ENCODE measurements around the gene MGAT5B. TPM values are rescaled to one million over a fixed set of nuclear protein-coding genes. Genes with fewer than 3 reads are reported as not detected.

MGAT5B gene
- total and polyA plus RNA-seq, 2 of the 13 experiments (the other 11 are each of a cell fraction or from before 2014, with no cell fraction given), result 0.07 to 0.13 TPM

DNA sequence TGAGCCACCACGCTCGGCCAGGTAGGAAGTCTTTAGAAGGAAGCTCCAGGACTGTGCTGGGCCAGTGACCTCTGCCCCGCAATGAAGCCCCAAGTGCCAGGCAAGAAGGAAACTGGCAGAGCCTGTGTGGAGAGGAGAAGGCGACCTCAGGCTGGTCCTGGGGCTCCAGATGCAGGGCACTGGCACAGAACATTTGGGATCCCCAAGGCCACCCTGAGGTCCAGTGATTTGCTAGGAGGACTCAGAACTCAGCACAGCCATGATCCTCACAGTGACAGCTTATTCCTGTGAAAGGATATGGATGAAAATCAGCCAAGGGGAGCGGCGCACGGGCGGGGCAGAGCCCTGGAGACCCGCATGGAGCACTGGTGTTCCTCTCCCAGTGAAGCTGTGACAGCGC, 24.1 kb downstream of the MGAT5B start (continued):
- TF ChIP-seq, protein P1, sequence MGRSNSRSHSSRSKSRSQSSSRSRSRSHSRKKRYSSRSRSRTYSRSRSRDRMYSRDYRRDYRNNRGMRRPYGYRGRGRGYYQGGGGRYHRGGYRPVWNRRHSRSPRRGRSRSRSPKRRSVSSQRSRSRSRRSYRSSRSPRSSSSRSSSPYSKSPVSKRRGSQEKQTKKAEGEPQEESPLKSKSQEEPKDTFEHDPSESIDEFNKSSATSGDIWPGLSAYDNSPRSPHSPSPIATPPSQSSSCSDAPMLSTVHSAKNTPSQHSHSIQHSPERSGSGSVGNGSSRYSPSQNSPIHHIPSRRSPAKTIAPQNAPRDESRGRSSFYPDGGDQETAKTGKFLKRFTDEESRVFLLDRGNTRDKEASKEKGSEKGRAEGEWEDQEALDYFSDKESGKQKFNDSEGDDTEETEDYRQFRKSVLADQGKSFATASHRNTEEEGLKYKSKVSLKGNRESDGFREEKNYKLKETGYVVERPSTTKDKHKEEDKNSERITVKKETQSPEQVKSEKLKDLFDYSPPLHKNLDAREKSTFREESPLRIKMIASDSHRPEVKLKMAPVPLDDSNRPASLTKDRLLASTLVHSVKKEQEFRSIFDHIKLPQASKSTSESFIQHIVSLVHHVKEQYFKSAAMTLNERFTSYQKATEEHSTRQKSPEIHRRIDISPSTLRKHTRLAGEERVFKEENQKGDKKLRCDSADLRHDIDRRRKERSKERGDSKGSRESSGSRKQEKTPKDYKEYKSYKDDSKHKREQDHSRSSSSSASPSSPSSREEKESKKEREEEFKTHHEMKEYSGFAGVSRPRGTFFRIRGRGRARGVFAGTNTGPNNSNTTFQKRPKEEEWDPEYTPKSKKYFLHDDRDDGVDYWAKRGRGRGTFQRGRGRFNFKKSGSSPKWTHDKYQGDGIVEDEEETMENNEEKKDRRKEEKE (IDR thresholded peaks at IDR 0.05), result no peak
- TF ChIP-seq ZFP36L2 (CRISPR knock-in tag; IDR thresholded peaks at IDR 0.05), result no peak
- TF ChIP-seq ZNF510 (CRISPR knock-in tag; IDR thresholded peaks at IDR 0.05; ENCODE audit: low read depth), result no peak
- TF ChIP-seq HNRNPLL (IDR thresholded peaks at IDR 0.05; ENCODE audit: low read depth, low read length, poor library complexity, severe bottlenecking), result no peak
- TF ChIP-seq, protein P2, sequence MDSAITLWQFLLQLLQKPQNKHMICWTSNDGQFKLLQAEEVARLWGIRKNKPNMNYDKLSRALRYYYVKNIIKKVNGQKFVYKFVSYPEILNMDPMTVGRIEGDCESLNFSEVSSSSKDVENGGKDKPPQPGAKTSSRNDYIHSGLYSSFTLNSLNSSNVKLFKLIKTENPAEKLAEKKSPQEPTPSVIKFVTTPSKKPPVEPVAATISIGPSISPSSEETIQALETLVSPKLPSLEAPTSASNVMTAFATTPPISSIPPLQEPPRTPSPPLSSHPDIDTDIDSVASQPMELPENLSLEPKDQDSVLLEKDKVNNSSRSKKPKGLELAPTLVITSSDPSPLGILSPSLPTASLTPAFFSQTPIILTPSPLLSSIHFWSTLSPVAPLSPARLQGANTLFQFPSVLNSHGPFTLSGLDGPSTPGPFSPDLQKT (CRISPR knock-in tag; IDR thresholded peaks at IDR 0.05; ENCODE audit: borderline replicate concordance), result no peak
- no peak for TF ChIP-seq GATAD2A (CRISPR knock-in tag; IDR thresholded peaks at IDR 0.05)
- no peak for TF ChIP-seq KMT2A (CRISPR knock-in tag; IDR thresholded peaks at IDR 0.05)
- no peak for TF ChIP-seq RFX3 (CRISPR knock-in tag; IDR thresholded peaks at IDR 0.05)

GRCh38 chr17:76893623-76894334, 25.6 kb downstream of the MGAT5B start:
- POLR2A ChIA-PET, result no interaction called here
- Histone ChIP-seq H2AFZ (ENCODE audit: low read length) (no peak overlapping the region), H3K79me2 (ENCODE audit: insufficient read depth, low read length) (no peaks in the 10 kb centered on the region), H3K9me3 (ENCODE audit: low read length) (no peaks in the 10 kb centered on the region), H4K20me1 (ENCODE audit: insufficient read depth, low read length) (no peaks in the 10 kb centered on the region), H3K9ac (ENCODE audit: insufficient read depth, low read depth, low read length) (no peak overlapping the region), H3K27ac (ENCODE audit: extremely low read length, insufficient read depth, low read length) (no peak overlapping the region), H3K27me3 (ENCODE audit: control insufficient read depth in 1 of 2, insufficient read depth in 2 of 2, low read length in 2 of 2) (peaks cover 3 to 56% of the 10 kb centered on the region in 2 experiments; a peak in 4 of 5 replicates), H3K4me2 (ENCODE audit: low read depth, low read length) (no peak overlapping the region), H3K4me3 (replicated peaks in 1 of 3; ENCODE audit: insufficient read depth in 1 of 3, low read depth in 2 of 3, low read length in 3 of 3) (no peak overlapping the region), H3K4me1 (ENCODE audit: insufficient read depth, low read length) (no peaks in the 10 kb centered on the region), H3K36me3 (replicated peaks in 1 of 2; ENCODE audit: control insufficient read depth in 1 of 2, insufficient read depth in 2 of 2, low read length in 2 of 2) (no peaks in the 10 kb centered on the region)
- ATAC-seq, result no peak
- no TSS peak for BruUV-seq (replicated peaks)
- DNase-seq (ENCODE audit: low spot score), result no peak
- in situ Hi-C loops (cut with HindIII; ENCODE audit: extremely low pct_ligation_motif_present, low pct_unique_long_range_greater_than_20kb), result loop anchor here (10.0 kb wide), 1 partner anchor 59 kb away; no protein-coding TSS in a partner anchor
- WGBS (ENCODE audit: low lambda C conversion rate), result 28% methylated on average over 8 of the region's 13 CpGs
- intact Hi-C loops (cut with micrococcal nuclease; ENCODE audit: unreplicated experiment), result no loop called here
- CTCF ChIA-PET (ENCODE audit: low intra/inter-chr PET ratio, low total read pairs), result no interaction called here
- FAIRE-seq, result no peak
- TF ChIP-seq, protein P3, sequence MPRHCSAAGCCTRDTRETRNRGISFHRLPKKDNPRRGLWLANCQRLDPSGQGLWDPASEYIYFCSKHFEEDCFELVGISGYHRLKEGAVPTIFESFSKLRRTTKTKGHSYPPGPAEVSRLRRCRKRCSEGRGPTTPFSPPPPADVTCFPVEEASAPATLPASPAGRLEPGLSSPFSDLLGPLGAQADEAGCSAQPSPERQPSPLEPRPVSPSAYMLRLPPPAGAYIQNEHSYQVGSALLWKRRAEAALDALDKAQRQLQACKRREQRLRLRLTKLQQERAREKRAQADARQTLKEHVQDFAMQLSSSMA (CRISPR knock-in tag; IDR thresholded peaks at IDR 0.05), result no peak
- TF ChIP-seq, protein P4, sequence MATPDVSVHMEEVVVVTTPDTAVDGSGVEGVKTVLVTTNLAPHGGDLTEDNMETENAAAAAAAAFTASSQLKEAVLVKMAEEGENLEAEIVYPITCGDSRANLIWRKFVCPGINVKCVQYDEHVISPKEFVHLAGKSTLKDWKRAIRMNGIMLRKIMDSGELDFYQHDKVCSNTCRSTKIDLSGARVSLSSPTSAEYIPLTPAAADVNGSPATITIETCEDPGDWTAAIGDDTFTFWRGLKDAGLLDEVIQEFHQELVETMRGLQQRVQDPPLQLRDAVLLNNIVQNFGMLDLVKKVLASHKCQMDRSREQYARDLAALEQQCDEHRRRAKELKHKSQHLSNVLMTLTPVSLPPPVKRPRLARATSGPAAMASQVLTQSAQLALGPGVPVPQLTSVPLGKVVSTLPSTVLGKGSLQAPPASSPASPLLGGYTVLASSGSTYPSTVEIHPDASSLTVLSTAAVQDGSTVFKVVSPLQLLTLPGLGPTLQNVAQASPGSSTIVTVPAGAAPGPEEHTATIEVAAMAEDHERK (CRISPR knock-in tag; IDR thresholded peaks at IDR 0.05; ENCODE audit: low read depth), result no peak
- TF ChIP-seq ZNF207 (IDR thresholded peaks at IDR 0.05; ENCODE audit: borderline replicate concordance) (no peak), ZFY (CRISPR knock-in tag; IDR thresholded peaks at IDR 0.05) (no peak), IRX3 (CRISPR knock-in tag; IDR thresholded peaks at IDR 0.05; ENCODE audit: borderline replicate concordance, low read depth) (no peak), RNF2 (conservative IDR thresholded peaks at IDR 0.05; ENCODE audit: low read depth) (no peak)
- TF ChIP-seq, protein P5, sequence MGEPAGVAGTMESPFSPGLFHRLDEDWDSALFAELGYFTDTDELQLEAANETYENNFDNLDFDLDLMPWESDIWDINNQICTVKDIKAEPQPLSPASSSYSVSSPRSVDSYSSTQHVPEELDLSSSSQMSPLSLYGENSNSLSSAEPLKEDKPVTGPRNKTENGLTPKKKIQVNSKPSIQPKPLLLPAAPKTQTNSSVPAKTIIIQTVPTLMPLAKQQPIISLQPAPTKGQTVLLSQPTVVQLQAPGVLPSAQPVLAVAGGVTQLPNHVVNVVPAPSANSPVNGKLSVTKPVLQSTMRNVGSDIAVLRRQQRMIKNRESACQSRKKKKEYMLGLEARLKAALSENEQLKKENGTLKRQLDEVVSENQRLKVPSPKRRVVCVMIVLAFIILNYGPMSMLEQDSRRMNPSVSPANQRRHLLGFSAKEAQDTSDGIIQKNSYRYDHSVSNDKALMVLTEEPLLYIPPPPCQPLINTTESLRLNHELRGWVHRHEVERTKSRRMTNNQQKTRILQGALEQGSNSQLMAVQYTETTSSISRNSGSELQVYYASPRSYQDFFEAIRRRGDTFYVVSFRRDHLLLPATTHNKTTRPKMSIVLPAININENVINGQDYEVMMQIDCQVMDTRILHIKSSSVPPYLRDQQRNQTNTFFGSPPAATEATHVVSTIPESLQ (CRISPR knock-in tag; conservative IDR thresholded peaks at IDR 0.05), result no peak

All from HepG2 (cell line).